HG03558 (cell line): ENCODE measurements around the gene ADAM22.

Experiments used
- ATAC-seq: cut with Tn5 transposase; IDR thresholded peaks from one replicate; pipeline ENCODE4 v1.9.1; 2021; ENCODE audit warnings: moderate number of reproducible peaks; ENCODE audit not compliant: unreplicated experiment; ENCODE audit errors: extremely low read depth

Gene ADAM22

DNA sequence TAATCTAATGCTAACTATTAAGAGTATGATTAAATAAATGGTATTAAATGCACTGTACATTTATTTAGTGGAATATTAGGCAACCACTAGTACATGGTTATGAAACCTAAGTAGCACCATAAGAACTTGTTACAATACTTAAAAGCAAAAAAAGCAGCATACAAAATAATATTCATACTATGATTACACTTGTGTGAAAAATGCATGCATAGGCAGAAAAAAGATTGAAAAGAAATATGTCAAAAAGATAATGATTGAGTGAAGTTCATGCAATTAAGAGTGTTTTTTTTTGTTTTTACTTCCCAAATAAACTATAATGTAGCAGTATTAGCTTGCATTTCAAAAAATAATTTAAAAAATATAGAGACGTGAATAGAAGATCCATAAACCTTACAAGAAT is 305.8 kb downstream of the ADAM22 start:
- ATAC-seq = no peak

DNA sequence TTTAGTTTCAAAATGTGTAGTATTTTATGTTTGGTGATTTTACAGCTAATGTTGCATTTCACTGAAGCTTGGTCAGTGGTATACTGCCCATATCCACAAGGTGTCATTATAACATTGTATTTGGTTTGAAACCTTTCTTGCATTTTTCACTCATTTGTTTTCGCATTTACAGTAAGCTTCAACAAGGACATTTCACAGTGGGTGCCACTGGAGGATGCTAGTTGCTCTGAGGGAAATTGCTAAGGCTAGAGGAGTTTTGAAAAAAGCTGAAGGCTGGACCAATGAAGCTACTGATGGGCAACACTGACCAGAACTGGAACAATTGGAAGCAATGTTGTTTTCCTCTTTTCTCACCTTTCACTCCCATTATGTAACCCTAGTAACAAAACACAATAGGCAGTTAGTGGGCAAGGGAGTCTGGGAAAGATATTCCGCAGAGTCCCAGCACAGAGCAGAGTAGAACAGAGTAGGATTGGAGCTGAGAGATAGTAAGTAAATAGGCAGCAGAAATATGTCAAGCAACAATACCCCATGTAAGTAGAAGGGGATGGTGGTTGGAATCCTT is 309.4 kb downstream of the ADAM22 start:
- peak; percentile 76 for ATAC-seq

DNA sequence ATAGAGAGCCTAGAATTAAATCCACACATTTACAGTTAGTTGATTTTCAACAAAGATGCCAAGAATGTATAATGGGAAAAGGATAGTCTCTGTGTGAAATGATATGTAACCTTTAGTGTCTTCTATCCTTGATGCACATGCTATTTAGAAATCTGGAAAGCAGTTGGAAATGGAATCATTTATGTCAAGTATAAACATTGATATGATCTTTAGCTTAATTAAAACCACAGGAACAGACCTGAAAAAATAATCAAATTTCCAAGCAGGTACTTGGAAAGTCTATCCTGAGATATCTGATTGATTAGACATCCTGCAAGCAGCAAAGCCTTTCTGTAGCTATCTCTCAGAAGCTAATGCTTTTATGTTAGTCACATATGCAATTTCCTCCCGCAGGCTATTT is 310.2 kb downstream of the ADAM22 start:
- ATAC-seq = no peak
